Cortex of kidney (tissue), 1 donor: ENCODE measurements around the gene CDH24.

ENCODE experiments used
- DNase-seq: peaks from one replicate; lab custom pipeline; 2025; lab: John Stamatoyannopoulos, UW

CDH24 gene

DNA sequence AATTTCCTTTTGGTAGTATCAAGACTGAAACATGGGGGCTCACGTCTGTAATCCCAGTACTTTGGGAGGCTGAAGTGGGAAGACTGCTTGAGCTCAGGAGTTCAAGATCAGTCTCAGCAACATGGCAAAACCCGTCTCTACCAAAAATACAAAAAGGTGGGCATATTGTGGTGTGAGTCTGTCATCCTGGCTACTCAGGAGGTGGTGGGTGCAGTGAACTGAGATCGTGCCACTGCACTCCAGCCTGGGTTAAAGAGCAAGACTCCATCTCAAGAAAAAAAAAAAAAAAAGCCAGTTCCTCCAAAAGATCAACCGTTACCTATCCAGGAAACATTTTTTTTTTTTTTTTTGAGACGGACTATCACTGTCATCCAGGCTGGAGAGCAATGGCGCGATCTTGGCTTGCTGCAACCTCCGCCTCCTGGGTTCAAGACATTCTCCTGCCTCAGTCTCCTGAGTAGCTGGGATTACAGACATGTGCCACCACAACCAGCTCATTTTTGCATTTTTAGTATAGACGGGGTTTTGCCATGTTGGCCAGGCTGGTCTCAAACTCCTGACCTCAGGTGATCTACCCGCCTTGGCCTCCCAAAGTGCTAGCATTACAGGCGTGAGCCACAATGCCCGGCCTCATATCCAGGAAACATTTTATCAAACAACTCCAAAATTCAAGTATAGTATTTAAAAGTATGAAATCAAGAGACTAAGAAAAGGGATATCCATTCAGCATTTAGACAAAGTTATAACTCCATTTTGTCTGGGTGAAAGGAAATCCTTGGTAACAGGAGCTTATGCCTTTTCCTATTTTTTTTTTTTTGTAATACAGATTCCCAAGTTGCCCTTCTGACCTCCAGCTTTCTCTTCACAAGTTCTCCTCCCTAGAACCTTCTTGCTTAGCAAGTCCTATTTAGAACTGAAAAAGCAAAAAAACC, 34.2 kb upstream of the CDH24 start:
- DNase-seq: no peak

DNA sequence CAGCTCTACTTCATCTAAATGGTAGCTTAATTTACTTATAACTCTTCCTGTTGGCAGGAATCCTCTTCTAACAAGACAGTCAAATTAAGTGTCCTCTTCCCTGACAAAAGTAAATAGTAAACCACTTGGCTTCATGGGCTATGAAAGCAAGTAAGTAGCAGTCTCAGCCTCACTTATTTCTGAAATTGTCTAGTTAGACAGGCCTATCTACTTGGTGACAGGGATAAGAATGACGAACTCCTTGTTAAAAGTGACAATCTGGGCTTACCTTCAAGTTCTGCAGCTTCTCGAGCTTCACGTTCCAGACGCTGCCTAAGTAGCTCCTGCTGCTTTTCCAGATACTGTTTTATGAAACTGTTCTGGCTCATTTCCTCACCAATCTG, 32.9 kb upstream of the CDH24 start:
- DNase-seq: no peak

DNA sequence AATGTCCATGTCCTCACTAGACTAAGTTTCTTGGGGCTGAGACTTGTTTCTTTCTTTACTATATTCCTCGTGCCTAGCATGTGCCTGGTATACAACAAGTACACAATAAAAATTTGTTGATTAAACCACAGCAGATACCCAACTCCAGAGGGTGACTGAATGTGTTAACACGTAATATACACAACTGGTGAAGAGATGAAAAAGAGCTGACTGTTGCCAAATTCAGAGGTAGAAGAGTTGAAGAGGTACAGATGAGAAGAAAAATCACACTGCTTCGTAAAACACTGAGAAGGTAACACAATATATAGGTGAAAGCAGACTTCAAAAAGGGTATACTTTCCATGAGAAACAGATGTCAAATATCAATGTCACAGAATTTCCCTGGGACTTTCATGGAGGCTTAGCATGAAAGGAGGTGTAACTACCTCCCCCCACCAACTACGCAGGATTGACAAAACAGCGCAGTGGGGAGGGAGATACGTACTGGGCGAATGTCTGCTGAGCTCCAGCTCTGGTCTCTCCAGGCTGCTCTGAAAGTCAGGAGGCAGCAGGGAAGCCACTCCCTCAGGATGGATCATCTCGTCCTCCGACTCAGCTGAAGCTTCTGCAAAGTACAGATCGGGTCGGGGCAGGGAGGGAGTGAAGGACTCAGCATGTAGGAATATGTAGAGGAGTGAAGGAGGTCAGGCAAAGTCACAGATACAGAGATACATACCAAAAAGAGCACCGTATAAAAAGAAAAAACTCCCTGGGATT, 32.4 kb upstream of the CDH24 start:
- DNase-seq: no peak

DNA sequence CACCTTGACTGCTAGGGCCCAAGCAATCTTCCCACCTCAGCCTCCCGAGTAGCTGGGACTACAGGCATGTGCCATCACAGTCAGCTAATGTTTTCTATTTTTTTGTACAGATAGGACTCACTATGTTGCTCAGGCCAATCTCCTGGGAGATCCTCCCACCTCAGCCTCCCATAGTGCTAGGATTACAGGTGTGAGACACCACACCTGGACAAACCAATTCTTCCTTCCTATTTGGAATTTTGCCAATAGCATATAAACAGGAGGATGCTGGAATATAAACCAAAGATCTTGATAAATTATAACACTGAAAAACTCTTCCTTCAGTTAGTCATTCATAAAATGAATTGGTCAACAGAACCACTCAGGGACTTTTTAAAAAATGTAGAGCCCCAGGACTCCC, 29.2 kb upstream of the CDH24 start:
- DNase-seq: no peak

- DNase-seq: no peak
Observed at GRCh38 chr14:23085458-23085857, 28.1 kb upstream of the CDH24 start.

DNA sequence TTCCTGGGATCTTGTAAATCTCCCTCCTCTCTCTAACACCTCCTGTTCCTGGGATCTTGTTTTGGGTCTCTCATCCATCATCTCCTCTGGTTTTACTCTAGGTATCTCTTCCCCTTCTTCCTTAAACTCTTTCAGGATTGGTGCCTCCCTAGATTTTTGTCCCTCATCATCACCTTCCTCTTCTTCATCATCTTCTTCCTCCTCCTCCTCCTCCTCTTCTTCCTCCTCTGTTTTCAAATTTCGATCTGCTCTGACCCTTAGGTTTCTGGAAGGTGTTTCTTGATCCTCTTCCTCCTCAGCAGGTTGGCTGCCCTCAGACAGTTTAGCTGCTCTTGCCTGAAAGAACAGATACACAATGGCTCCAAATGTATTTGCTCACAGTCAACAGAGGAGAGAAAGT, 23.2 kb upstream of the CDH24 start:
- DNase-seq: no peak

DNA sequence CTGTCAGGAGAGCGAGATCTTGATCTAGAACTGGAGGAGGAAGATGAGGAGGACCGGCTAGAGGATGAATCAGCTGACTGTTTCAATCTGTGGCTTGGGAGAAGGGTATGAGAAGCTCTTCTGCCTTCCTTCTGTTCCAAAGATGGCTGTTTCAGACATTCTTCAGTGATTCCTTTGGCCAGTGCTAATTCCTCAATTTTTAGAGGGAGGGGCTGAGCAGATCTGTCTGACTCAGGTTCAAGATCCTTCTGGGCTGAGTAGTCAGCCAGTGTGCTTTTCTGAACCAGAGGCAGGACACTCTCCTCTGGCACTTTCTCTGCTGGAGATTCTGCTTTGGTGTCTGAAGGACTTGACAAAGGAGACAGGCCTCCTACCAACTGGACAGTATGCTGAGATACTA, 22.4 kb upstream of the CDH24 start:
- DNase-seq: no peak

- DNase-seq: no peak
Observed at GRCh38 chr14:23078692-23079116, 21.4 kb upstream of the CDH24 start.

GRCh38 chr14:23077962-23078361, 20.6 kb upstream of the CDH24 start:
- DNase-seq: no peak

GRCh38 chr14:23076785-23077408, 19.6 kb upstream of the CDH24 start:
- no peak for DNase-seq

DNA sequence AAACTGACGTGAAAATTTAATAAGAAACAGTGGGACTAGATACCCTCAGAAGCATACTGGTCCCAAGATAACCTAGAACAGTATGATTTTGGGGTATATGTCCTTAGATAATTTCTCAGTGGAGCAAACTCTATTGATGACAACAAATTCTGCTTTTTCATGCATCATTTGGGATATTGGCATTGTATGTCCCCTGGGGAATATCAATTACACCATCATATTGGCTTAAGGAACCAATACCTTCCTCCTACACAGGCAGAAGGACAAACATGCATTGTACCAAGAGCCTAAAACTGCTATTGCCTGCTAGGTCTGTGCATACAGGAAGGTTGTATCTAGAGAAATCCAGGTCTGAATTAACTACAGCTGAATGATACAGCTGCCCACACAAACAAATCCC, 17.6 kb upstream of the CDH24 start:
- DNase-seq: no peak

- no peak for DNase-seq
Observed at GRCh38 chr14:23071921-23072539, 14.7 kb upstream of the CDH24 start.

DNA sequence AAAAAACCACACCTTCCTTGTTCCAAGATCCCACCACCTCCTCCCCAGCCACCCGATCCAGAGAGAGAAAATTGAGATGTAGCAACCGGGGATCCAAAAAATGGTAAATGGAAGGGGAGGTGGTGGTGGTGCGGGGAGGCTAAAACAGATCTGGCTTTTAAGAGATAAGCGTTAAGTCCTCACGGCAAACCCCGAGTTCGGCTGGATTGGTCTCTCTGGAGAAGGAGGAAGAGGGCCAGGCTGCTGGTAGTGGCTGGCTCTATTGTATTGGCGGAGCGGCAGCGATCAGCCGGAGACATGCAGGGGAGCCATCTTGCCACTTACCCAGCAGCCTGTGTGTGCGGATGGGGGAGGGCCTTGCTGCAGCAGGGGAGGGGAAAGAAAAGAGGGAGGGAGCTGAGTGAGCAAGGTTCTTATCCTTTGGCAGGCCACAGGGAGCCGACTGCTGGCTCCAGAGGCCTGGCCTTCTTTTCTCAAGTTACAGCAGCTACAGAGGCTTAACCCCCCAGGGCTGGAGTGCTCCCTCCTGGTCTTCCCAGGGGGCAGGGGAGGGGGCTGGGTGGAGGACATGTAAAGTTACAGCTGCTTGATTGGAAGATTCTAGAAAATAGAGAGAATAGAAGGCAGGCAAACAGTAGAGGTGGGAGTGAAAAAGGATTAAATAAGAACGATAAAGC, 14.1 kb upstream of the CDH24 start:
- DNase-seq: no peak

GRCh38 chr14:23070262-23071129, 13.2 kb upstream of the CDH24 start:
- no peak for DNase-seq

- no peak for DNase-seq
Observed at GRCh38 chr14:23069413-23069806, 12.1 kb upstream of the CDH24 start.

GRCh38 chr14:23068789-23069412, 11.6 kb upstream of the CDH24 start:
- DNase-seq: no peak

DNA sequence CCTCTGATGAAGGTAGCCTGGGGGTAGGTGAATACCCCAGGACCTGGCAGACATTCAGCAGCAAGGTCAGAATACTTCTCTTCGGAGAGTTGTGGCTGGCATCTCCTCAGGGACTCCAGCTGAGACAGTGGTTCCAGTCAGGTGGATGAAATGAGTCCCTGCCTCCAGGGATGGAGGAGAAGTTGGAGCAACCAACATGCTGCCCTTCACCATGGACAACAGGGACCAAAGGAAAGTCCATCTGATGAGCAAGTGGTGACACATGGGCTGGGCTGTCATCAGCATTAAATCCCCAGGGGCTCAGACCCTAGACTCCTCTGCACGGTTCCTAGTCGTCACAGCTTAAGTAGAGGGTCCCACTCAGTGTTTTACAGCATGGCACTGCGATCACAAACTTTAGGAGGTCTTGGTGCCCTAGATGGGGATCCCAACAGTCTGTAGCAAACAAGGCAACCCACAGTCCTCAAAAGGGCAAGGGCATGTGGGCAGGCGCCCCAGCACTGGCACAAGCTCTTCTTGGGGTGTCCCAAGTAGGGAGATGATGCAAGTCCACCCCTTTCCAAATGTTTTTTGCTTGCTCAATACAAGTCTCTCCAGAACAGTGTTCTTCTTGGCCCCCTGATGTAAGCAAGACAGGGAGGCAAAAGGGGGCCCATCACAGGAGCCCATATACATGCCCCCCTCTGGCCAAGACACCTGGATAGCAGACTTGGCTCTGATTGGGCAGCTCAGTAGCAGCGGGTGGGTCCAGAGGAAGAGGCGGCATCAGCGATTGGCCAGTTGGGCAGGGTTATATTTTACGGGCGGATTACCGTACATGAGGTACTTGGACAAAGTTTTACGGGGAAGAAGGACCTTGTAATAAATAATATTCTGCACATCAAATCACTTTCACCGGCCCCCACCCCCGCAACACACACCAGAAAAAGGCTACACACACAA, 10.8 kb upstream of the CDH24 start:
- no peak for DNase-seq

DNA sequence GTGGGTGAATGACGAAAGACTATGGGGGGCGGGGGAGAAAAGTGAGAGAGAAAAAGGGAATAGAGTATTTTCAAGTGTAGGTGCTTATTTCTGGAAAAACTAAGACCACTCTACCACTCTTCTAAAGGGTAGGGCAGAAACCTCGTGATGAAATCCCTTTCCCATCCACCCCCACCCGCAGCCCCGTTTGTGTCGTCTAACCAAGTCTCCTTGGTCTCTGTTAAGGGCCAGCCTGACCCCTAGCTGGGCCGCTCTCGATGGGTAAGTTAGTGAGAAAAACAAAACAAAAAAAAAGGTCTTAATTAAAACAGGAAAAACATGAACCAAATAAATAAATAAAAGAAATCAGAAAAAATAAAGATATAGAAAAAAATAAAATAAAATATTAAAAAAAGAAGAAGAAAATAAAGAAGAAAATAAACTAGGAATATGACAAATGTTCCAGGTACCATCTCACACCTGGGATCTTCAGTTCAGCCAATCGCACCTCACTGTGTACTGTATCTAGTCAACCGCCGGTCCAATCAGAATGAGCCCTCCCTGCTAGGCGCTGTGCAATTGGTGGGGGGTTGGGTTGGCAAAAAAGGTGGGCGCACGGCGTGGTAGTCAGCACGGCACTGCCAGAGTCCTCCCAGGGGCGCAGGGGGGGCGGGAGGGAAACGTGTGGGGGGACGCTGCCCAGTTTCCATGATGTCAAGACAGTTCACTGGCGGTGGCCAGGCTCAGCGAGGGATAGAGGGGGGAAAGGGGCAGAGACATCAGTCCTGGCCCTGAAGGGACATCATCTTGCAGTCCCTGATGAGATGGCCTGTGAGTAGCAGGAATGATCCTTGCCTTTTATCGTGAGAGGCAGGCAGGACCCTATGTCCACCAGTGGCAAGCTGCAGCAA, 9.8 kb upstream of the CDH24 start:
- DNase-seq: no peak
